GM19438 (cell line): Measurements from ENCODE around the gene VWDE.
A peak's percentile ranks its signal among the peaks of the same experiment; 100 is the strongest.
"Not testable (repeated sequence)": the region's sequence is repeated elsewhere in the genome, so short reads cannot be mapped to it uniquely, and the experiment has no call there.

ENCODE experiments used
- ATAC-seq: cut with Tn5 transposase; IDR thresholded peaks from one replicate; pipeline ENCODE4 v1.9.1; 2021; ENCODE audit warnings: low read depth; ENCODE audit not compliant: unreplicated experiment

The VWDE gene

DNA sequence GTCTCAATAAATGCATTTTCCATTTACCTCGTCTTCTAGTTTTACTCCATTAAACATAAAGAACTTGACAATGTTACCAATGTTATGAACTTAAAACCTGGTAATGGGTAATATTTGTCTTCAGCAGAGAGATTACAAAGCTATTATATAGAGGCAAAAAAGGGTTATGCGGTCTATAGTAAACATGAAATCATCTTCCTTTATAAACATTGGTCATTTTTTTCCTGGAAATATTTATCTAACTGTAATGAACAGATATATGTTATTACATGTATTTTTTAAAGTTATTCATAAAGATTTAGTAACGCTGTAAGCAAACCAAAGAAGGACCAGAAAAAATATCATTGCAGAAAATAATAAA, 1.3 kb downstream of the VWDE start:
- no peak for ATAC-seq

GRCh38 chr7:12401538-12402364, 1.9 kb downstream of the VWDE start:
- ATAC-seq = no peak

- ATAC-seq = no peak
Measured at GRCh38 chr7:12398186-12398585, 5.5 kb downstream of the VWDE start.

DNA sequence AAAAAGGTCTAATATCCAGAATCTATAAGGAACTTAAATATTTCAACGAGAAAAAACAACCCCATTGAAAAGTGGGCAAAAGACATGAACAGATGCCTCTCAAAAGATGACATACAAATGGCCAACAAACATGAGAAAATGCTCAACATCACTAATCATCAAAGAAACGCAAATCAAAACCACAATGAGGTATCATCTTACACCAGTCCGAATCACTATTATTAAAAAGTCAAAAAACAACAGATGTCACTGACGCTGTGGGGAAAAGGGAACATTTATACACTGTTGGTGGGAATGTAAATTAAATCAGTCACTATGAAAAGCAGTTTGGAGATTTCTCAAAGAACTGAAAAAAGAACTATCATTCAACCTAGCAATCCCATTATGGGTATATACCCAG, 6.0 kb downstream of the VWDE start:
- no peak for ATAC-seq

GRCh38 chr7:12396670-12397069, 7.0 kb downstream of the VWDE start:
- not testable (repeated sequence) for ATAC-seq

GRCh38 chr7:12391922-12392615, 11.6 kb downstream of the VWDE start:
- ATAC-seq = no peak

DNA sequence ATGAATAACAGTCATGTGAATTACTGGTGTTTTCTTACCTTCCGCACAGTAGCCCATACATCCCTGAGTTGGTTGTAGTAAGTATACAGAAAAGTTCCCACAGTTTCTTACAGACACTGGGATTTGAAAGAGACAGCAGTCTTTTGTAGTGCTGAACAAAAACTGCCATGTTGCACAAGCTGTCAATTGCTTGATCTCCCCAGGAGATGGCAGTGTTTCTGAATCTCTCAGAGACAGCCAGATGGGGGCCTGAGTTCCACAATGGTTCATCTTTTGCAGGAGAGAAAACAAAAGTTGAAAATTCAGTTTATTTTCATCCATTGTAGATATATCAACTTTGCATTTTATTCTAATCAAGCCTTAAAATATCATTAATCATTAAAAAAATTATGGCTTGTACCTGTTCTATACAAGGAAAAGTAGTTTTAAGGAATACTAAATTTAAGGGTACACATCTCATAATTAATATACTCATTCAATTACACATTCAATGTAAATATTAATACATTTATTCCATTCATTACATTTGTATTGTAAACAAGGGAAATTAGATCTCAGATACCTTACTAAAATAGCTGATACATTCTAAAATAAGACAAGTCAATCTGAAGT, 14.5 kb downstream of the VWDE start:
- ATAC-seq = peak; percentile 88

DNA sequence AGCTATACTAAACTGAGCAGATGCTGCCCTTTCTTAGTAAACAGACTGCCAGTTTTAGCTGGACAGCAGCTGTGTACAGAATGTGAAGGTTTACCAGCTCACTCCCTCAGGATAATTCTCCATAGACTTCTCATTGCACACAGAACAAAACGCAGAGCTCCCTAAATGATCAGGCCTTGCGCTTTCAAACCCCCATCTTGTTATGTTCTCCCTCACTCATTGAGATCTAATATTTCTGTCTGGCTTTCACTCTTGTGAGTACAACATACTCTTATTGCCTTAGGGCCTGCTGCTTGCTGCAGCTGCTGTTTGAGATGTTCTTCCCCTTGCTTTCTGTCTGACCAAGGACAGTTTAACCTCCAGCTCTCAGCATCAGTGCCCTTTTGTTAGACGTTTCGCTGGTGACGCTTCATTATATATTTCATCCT, 17.3 kb downstream of the VWDE start:
- no peak for ATAC-seq

GRCh38 chr7:12385364-12385786, 18.3 kb downstream of the VWDE start:
- no peak for ATAC-seq

- no peak for ATAC-seq
Measured at GRCh38 chr7:12383377-12383776, 20.3 kb downstream of the VWDE start.

DNA sequence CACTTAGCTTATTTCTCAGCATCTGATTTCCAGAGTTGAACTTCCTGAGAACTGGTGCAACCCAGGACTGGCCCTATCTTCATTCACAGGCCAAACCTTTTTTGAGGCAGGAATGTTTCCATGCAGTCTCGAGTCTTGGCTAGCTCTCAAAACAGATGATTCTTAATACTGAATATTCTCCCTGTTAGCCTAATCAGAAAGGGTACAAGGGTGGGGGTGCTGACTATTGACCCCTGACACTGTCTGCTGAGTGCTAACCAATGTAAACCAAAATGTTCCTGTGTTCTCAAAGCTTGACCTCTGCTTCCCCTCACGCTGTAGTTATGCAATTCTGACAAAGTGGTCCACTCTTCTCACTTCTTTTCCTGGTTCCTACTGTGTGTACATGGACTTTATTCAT, 25.3 kb downstream of the VWDE start:
- no peak for ATAC-seq

DNA sequence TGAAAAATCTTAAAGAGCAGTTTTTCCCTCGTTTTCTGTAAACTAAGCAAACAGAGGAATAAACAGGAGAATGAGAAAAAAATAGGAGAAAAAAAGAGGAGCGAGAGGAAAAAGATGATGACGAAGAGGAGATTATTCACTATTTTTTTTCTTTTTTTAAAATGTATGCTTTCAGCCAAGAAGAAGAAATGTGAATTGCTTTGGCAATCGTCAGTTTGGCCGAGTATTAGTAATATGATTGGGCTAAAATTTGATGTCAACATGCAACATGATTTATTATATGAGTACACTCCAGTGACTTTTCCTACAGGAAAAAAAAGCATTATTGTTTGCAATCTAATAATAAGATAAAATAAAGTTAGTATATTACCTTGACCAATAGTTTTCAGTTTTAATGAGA, 26.3 kb downstream of the VWDE start:
- ATAC-seq = no peak

DNA sequence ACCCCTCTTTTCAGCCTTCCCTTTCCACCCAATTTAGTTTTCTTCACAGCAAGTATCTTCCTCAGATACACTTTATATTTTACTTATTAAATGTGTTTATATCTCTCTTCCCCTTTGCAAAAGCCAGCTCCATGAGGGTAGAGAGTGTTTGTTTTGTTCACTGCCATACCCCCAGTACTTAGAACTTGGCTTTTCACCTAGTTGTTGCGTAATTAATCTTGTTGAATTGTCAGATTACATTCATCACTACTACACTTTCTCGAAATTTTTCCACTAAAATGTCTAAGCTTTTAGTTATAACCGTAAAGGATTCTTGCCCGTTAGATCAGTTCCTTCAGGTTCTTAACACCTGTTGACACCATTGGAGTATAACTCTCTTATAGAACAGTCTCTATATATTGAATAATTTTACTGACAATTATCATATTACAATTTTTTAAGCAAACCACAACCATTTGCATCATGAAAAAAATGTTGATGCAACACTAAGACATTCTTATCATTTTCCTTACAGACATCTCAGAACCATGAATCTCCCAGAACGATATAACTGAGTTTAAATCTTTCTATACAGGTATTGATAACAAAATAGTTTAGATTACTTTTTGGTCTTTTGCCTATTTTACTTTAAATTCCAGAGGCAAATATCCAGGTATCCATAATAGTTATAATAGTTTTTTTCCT, 29.9 kb downstream of the VWDE start:
- ATAC-seq = no peak

GRCh38 chr7:12370249-12370648, 33.4 kb downstream of the VWDE start:
- ATAC-seq = no peak

DNA sequence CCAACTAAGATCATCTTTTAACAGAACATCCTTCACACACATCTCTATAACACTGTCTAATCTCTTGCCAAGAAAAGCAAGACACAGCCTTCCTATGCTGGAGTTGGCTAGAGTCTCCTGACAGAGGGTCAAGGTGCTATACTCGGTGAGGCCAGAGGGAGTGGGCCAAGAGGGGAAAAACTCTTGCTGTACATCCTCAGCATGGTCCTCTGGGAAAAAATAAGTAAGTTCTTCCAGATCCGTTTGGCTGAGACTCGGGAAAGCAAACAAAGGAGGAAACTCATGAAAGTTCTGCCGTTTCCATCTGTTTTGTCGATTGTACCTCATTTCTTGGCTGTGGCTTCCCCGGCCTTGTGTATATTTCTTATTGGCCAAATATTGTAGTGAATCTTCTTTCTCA, 33.9 kb downstream of the VWDE start:
- no peak for ATAC-seq

- ATAC-seq = no peak
Measured at GRCh38 chr7:12369072-12369471, 34.6 kb downstream of the VWDE start.

DNA sequence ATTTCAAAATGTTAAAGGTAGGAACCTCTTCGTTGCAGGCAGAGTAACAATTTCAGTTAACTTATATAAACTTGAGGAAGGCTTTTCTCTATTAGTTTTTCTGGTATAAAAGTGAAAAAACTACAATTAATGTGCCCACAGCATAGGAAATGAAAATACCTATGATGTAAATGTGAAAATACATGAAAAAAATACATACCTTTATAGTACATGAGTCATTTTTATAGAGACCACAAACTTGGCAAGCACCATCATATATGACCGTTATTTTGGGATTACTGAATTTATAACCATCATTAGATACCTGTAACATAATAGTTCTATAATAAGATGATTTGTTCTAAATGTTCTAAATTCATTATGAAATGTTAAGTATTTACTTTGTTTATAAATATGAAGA, 42.7 kb downstream of the VWDE start:
- ATAC-seq = no peak

- ATAC-seq = no peak
Measured at GRCh38 chr7:12358694-12359093, 45.0 kb downstream of the VWDE start.

GRCh38 chr7:12357508-12357907, 46.2 kb downstream of the VWDE start:
- no peak for ATAC-seq

DNA sequence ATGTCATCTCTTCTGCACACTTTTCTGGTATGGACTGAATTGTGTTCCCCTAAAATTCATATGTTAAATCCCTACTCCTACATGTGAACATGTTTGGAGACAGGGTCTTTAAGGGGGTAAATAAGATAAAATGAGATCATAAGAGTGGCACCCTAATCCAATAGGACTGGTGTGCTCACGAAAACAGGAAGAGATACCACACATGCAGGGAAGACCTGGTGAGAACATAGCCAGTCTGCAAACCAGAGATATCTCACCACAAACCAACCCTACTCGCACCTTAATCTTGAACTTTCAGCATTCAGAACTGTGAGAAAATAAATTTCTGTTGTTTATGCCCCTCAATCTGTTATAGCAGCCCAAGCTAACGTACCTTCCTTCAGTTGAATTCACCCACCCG, 51.8 kb downstream of the VWDE start:
- ATAC-seq = no peak

DNA sequence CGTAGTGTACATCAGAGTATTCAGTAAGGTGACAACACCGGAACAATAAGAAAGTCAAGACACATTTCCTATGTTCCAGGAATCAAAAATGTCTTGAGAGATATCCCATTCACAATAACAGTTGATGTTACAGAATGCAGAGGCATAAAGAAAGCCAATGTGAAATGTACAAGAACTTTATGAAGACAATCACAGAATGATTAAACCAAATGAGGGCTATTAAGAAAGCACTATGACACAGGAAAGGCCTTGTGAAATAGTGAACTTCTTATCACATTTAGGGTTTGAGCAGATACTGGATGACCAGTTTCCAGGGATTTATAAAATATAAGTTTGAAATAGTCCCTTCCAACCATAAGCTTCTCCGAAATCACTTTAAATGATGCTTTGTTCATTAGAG, 52.7 kb downstream of the VWDE start:
- ATAC-seq = no peak
